Measurements from ENCODE around the gene PTTG1. TPM values are rescaled to one million over a fixed set of nuclear protein-coding genes. Genes with fewer than 3 reads are reported as not detected.
A peak's percentile ranks its signal among the peaks of the same experiment; 100 is the strongest.

PTTG1 gene
- total and polyA plus RNA-seq, 9 of the 15 experiments (the other 6 are each of a cell fraction or from before 2014, with no cell fraction given): 193 to 1,088 (median 349) TPM

DNA sequence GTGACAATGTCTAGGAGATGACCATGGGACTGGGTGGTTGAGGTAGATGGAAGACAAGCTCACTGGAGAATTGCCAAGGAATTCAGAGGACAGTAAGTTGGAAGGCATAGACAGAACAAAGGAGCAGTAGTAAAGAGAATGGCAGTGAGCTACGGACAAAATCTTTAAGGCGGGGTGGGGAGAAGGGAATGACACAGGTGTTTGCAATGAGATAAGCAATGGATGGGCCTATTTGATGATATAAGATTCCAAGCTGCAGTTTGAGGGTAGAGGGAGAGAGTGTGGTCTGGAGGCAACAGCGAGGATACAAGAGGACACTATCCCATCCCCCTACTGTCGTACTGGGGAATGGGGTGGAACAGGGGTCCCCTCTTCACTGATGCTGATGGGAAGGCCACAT lies 14.4 kb downstream of the PTTG1 start:
- Histone ChIP-seq H3K9ac (ENCODE audit: insufficient read depth in 1 of 2, low read depth in 2 of 2, low read length in 2 of 2) (no peak overlapping the region; a peak in 1 of 4 replicates), H4K20me1 (replicated peaks; ENCODE audit: control insufficient read depth, insufficient read depth, low read length) (no peaks in the 10 kb centered on the region), H3K27ac (ENCODE audit: extremely low read depth, low read depth, low read length) (no peak overlapping the region), H3K4me2 (ENCODE audit: insufficient read depth, low read length) (peak overlapping the region; percentile 62), H3K4me3 (no peak overlapping the region), H3K4me1 (replicated peaks in 1 of 2; ENCODE audit: control insufficient read depth in 2 of 2, insufficient read depth in 2 of 2, low read length in 2 of 2) (peaks cover 12 to 14% of the 10 kb centered on the region in 2 experiments; a peak in 4 of 5 replicates), H3K79me2 (ENCODE audit: control insufficient read depth, insufficient read depth, low read length) (no peaks in the 10 kb centered on the region), H2AFZ (ENCODE audit: low read depth, low read length) (no peak overlapping the region), H3K27me3 (ENCODE audit: control insufficient read depth in 2 of 2, insufficient read depth in 2 of 2, low read length in 2 of 2) (no peaks in the 10 kb centered on the region), H3K36me3 (ENCODE audit: control insufficient read depth, insufficient read depth, low read length) (no peaks in the 10 kb centered on the region), H3K9me3 (replicated peaks; ENCODE audit: control insufficient read depth, insufficient read depth, low read depth, low read length) (no peaks in the 10 kb centered on the region), H3K9me1 (ENCODE audit: control insufficient read depth, insufficient read depth, low read length) (no peaks in the 10 kb centered on the region)
- intact Hi-C loops (cut with micrococcal nuclease): no loop called here
- POLR2A ChIA-PET: interaction anchor here (0.7 to 1.9 kb wide), 3 partner anchors 12 to 17 kb away, joined by 4 to 9 read pairs (median 7); partner anchors contain the start of genes PTTG1 and SLU7
- 3% methylated on average over 3 of the region's 4 CpGs for WGBS (ENCODE audit: insufficient coverage, low coverage, missing lambda C conversion rate)
- in situ Hi-C loops (cut with MboI): no loop called here
- DNase-seq (ENCODE audit: extremely low read depth in 1 of 4, low spot score in 3 of 4) (peak; percentile 32 to 43 (median 35)), FAIRE-seq (no peak), ATAC-seq (no peak; the same call in 1 of the 3 replicates)
- CTCF ChIA-PET (ENCODE audit: low intra/inter-chr PET ratio): no interaction called here
- no TSS peak for BruUV-seq (replicated peaks)
- TF ChIP-seq TEAD4 (IDR thresholded peaks at IDR 0.05; ENCODE audit: low read length) (peak; percentile 37; the same call in 1 of the 2 replicates), TEAD4 (CRISPR knock-in tag; IDR thresholded peaks at IDR 0.05; ENCODE audit: borderline replicate concordance) (no peak), ELF4 (CRISPR knock-in tag; IDR thresholded peaks at IDR 0.05) (no peak), MCM5 (IDR thresholded peaks at IDR 0.05; ENCODE audit: low read depth) (no peak), ARID1B (IDR thresholded peaks at IDR 0.05) (peak; percentile 75), NFIC (IDR thresholded peaks at IDR 0.05) (peak; percentile 71), ZNF224 (CRISPR knock-in tag; IDR thresholded peaks at IDR 0.05) (no peak), NCOA4 (IDR thresholded peaks at IDR 0.05; ENCODE audit: partially characterized antibody) (no peak), ZC3H11A (IDR thresholded peaks at IDR 0.05; ENCODE audit: low read depth, low read length) (no peak), ESRRA (IDR thresholded peaks at IDR 0.05; ENCODE audit: borderline replicate concordance, low read depth) (no peak), ETV6 (IDR thresholded peaks at IDR 0.05; ENCODE audit: borderline replicate concordance in 1 of 2, low read depth in 2 of 2, low read length in 1 of 2) (no peak), ETV6 (CRISPR knock-in tag; IDR thresholded peaks at IDR 0.05; ENCODE audit: borderline replicate concordance) (no peak), TCF3 (CRISPR knock-in tag; IDR thresholded peaks at IDR 0.05) (peak; percentile 54; the same call in 1 of the 2 replicates), JUNB (CRISPR knock-in tag; conservative IDR thresholded peaks at IDR 0.05) (no peak), SAFB (IDR thresholded peaks at IDR 0.05; ENCODE audit: borderline replicate concordance, low read depth, low read length) (no peak), ZNF586 (CRISPR knock-in tag; conservative IDR thresholded peaks at IDR 0.05) (no peak), CBFA2T3 (IDR thresholded peaks at IDR 0.05) (peak; percentile 68), PHF8 (IDR thresholded peaks at IDR 0.05; ENCODE audit: borderline replicate concordance, low read length) (no peak)
- TF ChIP-seq, protein P1, sequence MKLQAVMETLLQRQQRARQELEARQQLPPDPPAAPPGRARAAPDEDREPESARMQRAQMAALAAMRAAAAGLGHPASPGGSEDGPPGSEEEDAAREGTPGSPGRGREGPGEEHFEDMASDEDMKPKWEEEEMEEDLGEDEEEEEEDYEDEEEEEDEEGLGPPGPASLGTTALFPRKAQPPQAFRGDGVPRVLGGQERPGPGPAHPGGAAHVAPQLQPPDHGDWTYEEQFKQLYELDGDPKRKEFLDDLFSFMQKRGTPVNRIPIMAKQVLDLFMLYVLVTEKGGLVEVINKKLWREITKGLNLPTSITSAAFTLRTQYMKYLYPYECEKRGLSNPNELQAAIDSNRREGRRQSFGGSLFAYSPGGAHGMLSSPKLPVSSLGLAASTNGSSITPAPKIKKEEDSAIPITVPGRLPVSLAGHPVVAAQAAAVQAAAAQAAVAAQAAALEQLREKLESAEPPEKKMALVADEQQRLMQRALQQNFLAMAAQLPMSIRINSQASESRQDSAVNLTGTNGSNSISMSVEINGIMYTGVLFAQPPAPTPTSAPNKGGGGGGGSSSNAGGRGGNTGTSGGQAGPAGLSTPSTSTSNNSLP (IDR thresholded peaks at IDR 0.05; ENCODE audit: borderline replicate concordance, low read depth, low read length): no peak
- TF ChIP-seq, protein P2, sequence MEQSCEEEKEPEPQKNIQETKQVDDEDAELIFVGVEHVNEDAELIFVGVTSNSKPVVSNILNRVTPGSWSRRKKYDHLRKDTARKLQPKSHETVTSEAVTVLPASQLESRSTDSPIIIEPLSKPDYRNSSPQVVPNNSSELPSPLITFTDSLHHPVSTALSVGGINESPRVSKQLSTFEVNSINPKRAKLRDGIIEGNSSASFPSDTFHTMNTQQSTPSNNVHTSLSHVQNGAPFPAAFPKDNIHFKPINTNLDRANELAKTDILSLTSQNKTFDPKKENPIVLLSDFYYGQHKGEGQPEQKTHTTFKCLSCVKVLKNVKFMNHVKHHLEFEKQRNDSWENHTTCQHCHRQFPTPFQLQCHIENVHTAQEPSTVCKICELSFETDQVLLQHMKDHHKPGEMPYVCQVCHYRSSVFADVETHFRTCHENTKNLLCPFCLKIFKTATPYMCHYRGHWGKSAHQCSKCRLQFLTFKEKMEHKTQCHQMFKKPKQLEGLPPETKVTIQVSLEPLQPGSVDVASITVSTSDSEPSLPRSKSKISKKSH (CRISPR knock-in tag; IDR thresholded peaks at IDR 0.05): no peak
- TF ChIP-seq, protein P3, sequence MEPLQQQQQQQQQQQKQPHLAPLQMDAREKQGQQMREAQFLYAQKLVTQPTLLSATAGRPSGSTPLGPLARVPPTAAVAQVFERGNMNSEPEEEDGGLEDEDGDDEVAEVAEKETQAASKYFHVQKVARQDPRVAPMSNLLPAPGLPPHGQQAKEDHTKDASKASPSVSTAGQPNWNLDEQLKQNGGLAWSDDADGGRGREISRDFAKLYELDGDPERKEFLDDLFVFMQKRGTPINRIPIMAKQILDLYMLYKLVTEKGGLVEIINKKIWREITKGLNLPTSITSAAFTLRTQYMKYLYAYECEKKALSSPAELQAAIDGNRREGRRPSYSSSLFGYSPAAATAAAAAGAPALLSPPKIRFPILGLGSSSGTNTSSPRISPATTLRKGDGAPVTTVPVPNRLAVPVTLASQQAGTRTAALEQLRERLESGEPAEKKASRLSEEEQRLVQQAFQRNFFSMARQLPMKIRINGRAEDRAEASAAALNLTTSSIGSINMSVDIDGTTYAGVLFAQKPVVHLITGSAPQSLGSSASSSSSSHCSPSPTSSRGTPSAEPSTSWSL (CRISPR knock-in tag; IDR thresholded peaks at IDR 0.05; ENCODE audit: borderline replicate concordance): no peak

All from K562 (cell line).